CD4-positive, alpha-beta memory T cell (primary cell): ENCODE results near the gene AP4S1. TPM values are rescaled to one million over a fixed set of nuclear protein-coding genes. Genes with fewer than 3 reads are reported as not detected.

Source experiments
- CTCF ChIA-PET: fragments of 350-600 bp; sonication (Branson Sonifier 250); formaldehyde crosslinking; loops from one replicate; lab custom pipeline; 2021; ENCODE audit warnings: inconsistent platforms; ENCODE audit not compliant: partially characterized antibody; lab: Charles Lee
- POLR2A ChIA-PET: fragments of 350-600 bp; sonication (Branson Sonifier 250); formaldehyde crosslinking; loops from one replicate; lab custom pipeline; 2021; ENCODE audit not compliant: partially characterized antibody; lab: Charles Lee
- DNase-seq, 5 donors: peaks; one replicate each; pipeline versions ENCODE4 v3.0.0 to v3.0.0-alpha.2; 2020 to 2022; ENCODE audit warnings: mixed read lengths in 1 of 5
- H3K27ac ChIP-seq: one replicate; pipeline ENCODE4 v1.7.0; 2013; ENCODE audit warnings: low read depth, low read length
- H3K27me3 ChIP-seq: 2 replicates; pipeline ENCODE4 v1.7.0; 2013; ENCODE audit warnings: mild to moderate bottlenecking, low read length, moderate library complexity; ENCODE audit not compliant: insufficient read depth
- H3K36me3 ChIP-seq: 2 replicates; pipeline ENCODE4 v1.7.0; 2013; ENCODE audit warnings: mild to moderate bottlenecking, low read length, moderate library complexity; ENCODE audit not compliant: insufficient read depth
- H3K4me1 ChIP-seq: 2 replicates; pipeline ENCODE4 v1.7.0; 2013; ENCODE audit warnings: mild to moderate bottlenecking, low read length, moderate library complexity; ENCODE audit not compliant: insufficient read depth
- H3K4me3 ChIP-seq, 2 donors: one replicate each; pipeline ENCODE4 v1.7.0; 2013; ENCODE audit warnings: low read length in 2 of 2, mild to moderate bottlenecking in 1 of 2
- H3K9me3 ChIP-seq, 2 donors: one replicate each; pipeline ENCODE4 v1.7.0; 2013; ENCODE audit warnings: low read length in 2 of 2, control low read depth in 1 of 2; ENCODE audit not compliant: control insufficient read depth in 1 of 2
- H3K27ac Mint-ChIP-seq, 7 donors: one replicate each; pipeline ENCODE4 v1.8.0; 2020 to 2021; ENCODE audit warnings: mixed read lengths in 7 of 7, mild to moderate bottlenecking in 6 of 7, inconsistent platforms in 3 of 7, moderate library complexity in 3 of 7
- H3K27me3 Mint-ChIP-seq, 2 donors: one replicate each; pipeline ENCODE4 v1.8.0; 2020 to 2021; ENCODE audit warnings: mixed read lengths in 2 of 2
- H3K36me3 Mint-ChIP-seq, 2 donors: one replicate each; pipeline ENCODE4 v1.8.0; 2020 to 2021; ENCODE audit warnings: mixed read lengths in 2 of 2, inconsistent platforms in 1 of 2, mild to moderate bottlenecking in 1 of 2
- H3K4me1 Mint-ChIP-seq, 4 donors: one replicate each; pipeline ENCODE4 v1.8.0; 2020 to 2021; ENCODE audit warnings: mixed read lengths in 4 of 4, mild to moderate bottlenecking in 1 of 4
- H3K4me3 Mint-ChIP-seq, 8 donors: one replicate each; pipeline ENCODE4 v1.8.0; 2020 to 2021; ENCODE audit warnings: mixed read lengths in 8 of 8, mild to moderate bottlenecking in 7 of 8, moderate library complexity in 6 of 8, inconsistent platforms in 3 of 8
- H3K9me3 Mint-ChIP-seq, 8 donors: one replicate each; pipeline ENCODE4 v1.8.0; 2020 to 2021; ENCODE audit warnings: mixed read lengths in 8 of 8, mild to moderate bottlenecking in 5 of 8, inconsistent platforms in 3 of 8, moderate library complexity in 1 of 8
- intact Hi-C: fragments of 100-400 bp; cut with micrococcal nuclease; formaldehyde crosslinking; loops from one replicate; pipeline ENCODE4 v1.15.1; 2023
- polyA plus RNA-seq, 2 donors: library from polyadenylated mRNA; unstranded; fragments of 300-500 nt; fragmentation: Illumina TruSeq; gene quantifications; one replicate each; pipeline ENCODE4 v1.2.3, GENCODE V29; 2021
- total RNA-seq, 2 experiments: library from RNA; stranded (reverse); gene quantifications; one replicate each; pipeline ENCODE4 v1.2.3, GENCODE V29; 2021

The AP4S1 gene
- total and polyA plus RNA-seq, 4 experiments from 2014 or later = 4.8 to 22.6 (median 11.4) TPM

GRCh38 chr14:31026450-31027235, 1.2 kb downstream of the AP4S1 start:
- H3K27ac ChIP-seq = peak overlapping the region; percentile 95

DNA sequence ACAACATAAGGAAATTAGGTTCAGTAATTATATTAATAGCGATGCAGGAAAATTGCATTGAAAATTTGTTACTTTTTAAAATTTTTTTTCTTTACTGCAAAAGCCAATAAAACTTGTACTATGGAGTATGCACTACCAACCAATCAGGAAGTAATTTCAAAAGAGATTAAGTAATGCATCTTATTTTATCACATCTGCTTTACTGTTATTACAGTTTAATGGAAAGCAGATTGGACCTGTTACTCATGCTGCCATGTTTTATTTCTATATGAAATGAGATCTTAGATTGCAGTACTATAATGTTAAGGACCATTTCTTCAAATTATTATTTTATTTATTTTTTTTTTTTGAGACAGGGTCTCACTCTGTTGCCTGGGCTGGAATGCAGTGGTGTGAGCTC, 2.4 kb downstream of the AP4S1 start:
- Histone ChIP-seq H3K4me1 (peaks cover 37% of the 10 kb centered on the region), H3K36me3 (no peaks in the 10 kb centered on the region), H3K27me3 (no peaks in the 10 kb centered on the region), H3K4me3 (no peak overlapping the region), H3K27ac (no peak overlapping the region), H3K9me3 (no peaks in the 10 kb centered on the region)
- H3K27me3 Mint-ChIP-seq = no peaks in the 10 kb centered on the region
- H3K4me1 Mint-ChIP-seq = peaks cover 41 to 63% (median 47%) of the 10 kb centered on the region in 4 donors
- no peak overlapping the region for H3K27ac Mint-ChIP-seq
- peaks cover 0 to 16% of the 10 kb centered on the region in 2 donors for H3K36me3 Mint-ChIP-seq
- intact Hi-C loops = loop anchor here (5.0 kb wide), 2 partner anchors 54 to 1049 kb away; partner anchors contain the start of gene ARHGAP5
- H3K9me3 Mint-ChIP-seq = no peaks in the 10 kb centered on the region
- POLR2A ChIA-PET = interaction anchor here (4.0 kb wide), 1 partner anchor 180 kb away, joined by 68 read pairs; the partner anchor contains the start of gene HECTD1
- H3K4me3 Mint-ChIP-seq = peak overlapping the region in 1 of 8 donors; percentile 99
- DNase-seq = no peak
- CTCF ChIA-PET = interaction anchor here (1.0 to 1.3 kb wide), 2 partner anchors 16 to 298 kb away, joined by 3 read pairs; no protein-coding TSS in a partner anchor

More at GRCh38 chr14:31026450-31027235, 1.2 kb downstream of the AP4S1 start:
- ChIA-PET POLR2A (interaction anchor here (0.6 to 4.0 kb wide), 16 partner anchors 8 to 1177 kb away, joined by 3 to 68 read pairs (median 4); partner anchors contain the start of genes HEATR5A, HECTD1, NUBPL and RNU6-8), CTCF (interaction anchor here (0.7 to 1.9 kb wide), 7 partner anchors 12 to 428 kb away, joined by 3 to 5 read pairs (median 3); no protein-coding TSS in a partner anchor)
- peak overlapping the region; percentile 66 to 87 for H3K4me3 ChIP-seq
- no peaks in the 10 kb centered on the region for H3K9me3 ChIP-seq
- Mint-ChIP-seq H3K4me1 (peaks cover 39 to 64% (median 48%) of the 10 kb centered on the region in 4 donors), H3K27me3 (no peaks in the 10 kb centered on the region), H3K27ac (peak overlapping the region; percentile 96 to 99 (median 99)), H3K9me3 (no peaks in the 10 kb centered on the region), H3K4me3 (peak overlapping the region; percentile 93 to 100 (median 98)), H3K36me3 (peaks cover 1 to 18% of the 10 kb centered on the region in 2 donors)
- H3K4me1 ChIP-seq = peaks cover 37% of the 10 kb centered on the region
- intact Hi-C loops = loop anchor here (1.0 to 5.0 kb wide), 5 partner anchors 56 to 1051 kb away; partner anchors contain the start of gene ARHGAP5
- peak; percentile 85 to 91 (median 87) for DNase-seq
- H3K36me3 ChIP-seq = no peaks in the 10 kb centered on the region
- H3K27me3 ChIP-seq = no peaks in the 10 kb centered on the region

DNA sequence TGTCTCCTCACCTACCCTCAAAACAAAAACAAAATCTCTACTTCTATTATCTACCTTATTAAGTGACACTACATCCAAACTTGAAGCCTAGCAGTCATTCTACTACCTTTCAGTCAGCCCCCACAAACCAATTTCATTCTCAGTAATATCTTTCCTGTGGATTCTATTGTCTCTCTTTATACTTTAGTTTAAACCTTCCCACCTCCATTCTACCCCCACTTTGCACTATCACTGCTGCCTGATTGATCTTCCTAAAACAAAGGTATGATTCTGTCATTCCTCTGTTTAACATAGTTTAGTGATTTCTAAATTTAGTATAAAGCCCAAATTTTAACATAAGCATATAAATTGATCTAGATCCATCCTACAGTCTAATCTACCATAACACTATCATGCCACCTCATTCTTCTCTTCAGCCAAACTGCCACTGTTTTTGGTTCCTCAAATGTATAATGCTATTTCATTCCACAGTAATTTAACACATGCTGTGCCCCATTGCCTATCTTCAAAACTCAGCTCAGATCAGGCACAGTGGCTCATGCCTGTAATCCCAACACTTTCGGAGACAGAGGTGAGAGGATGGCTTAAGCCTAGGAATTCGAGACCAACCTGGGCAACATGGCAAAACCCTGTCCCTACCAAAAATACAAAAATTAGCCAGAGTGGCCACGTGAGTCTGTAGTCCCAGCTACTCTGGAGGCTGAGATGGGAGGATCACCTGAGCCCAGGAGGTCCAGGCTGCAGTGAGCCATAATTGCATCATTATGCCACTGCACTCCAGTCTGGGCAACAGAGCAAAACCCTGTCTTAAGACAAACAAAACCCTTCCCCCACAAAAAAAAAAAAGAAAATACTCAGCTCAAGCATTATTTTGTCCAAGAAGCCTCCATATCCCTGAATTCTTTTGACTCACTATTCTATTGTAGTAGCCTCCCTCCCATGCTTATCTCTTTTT, 3.8 kb downstream of the AP4S1 start:
- peak overlapping the region in 5 of 7 donors; percentile 22 to 71 (median 54) for H3K27ac Mint-ChIP-seq
- Histone ChIP-seq H3K9me3 (no peaks in the 10 kb centered on the region), H3K27me3 (no peaks in the 10 kb centered on the region), H3K36me3 (no peaks in the 10 kb centered on the region), H3K4me3 (no peak overlapping the region), H3K4me1 (peaks cover 23% of the 10 kb centered on the region), H3K27ac (no peak overlapping the region)
- H3K4me1 Mint-ChIP-seq = peaks cover 34 to 54% (median 42%) of the 10 kb centered on the region in 4 donors
- peak overlapping the region in 3 of 8 donors; percentile 9 to 40 (median 18) for H3K4me3 Mint-ChIP-seq
- ChIA-PET POLR2A (no interaction called here), CTCF (interaction anchor here (1.3 kb wide), 1 partner anchor 14 kb away, joined by 3 read pairs; no protein-coding TSS in a partner anchor)
- intact Hi-C loops = loop anchor here (5.0 kb wide), 2 partner anchors 53 to 1048 kb away; partner anchors contain the start of gene ARHGAP5
- DNase-seq = no peak
- no peaks in the 10 kb centered on the region for H3K27me3 Mint-ChIP-seq
- no peaks in the 10 kb centered on the region for H3K9me3 Mint-ChIP-seq
- H3K36me3 Mint-ChIP-seq = peaks cover 2 to 15% of the 10 kb centered on the region in 2 donors

DNA sequence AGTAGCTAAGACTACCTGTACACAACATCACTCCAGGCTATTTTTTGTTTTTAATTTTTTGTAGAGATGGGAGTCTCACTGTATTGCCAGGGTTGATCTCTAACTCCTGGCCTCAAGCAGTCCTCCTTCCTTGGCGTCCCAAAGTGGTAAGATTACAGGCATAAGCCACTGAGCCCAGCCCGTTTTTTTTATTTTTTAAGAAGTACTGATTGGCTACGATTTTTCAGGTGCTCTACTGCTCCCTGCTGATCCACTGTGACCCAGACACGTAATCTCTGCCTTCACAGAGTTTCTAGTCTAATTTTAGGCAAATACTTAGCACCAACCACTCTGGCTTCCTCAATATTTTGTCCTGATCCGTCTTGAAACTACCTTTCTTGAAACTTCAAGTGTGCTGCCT, 5.0 kb downstream of the AP4S1 start:
- peak overlapping the region in 6 of 7 donors; percentile 2 to 48 (median 16) for H3K27ac Mint-ChIP-seq
- peaks cover 16% of the 10 kb centered on the region for H3K4me1 ChIP-seq
- ChIA-PET POLR2A (no interaction called here), CTCF (no interaction called here)
- no peaks in the 10 kb centered on the region for H3K27me3 ChIP-seq
- H3K9me3 Mint-ChIP-seq = no peaks in the 10 kb centered on the region
- H3K9me3 ChIP-seq = no peaks in the 10 kb centered on the region
- no peak overlapping the region for H3K4me3 Mint-ChIP-seq
- no peak overlapping the region for H3K4me3 ChIP-seq
- no peak overlapping the region for H3K27ac ChIP-seq
- no peak for DNase-seq
- peaks cover 27 to 44% (median 35%) of the 10 kb centered on the region in 4 donors for H3K4me1 Mint-ChIP-seq
- no peaks in the 10 kb centered on the region for H3K36me3 ChIP-seq
- H3K27me3 Mint-ChIP-seq = no peaks in the 10 kb centered on the region
- H3K36me3 Mint-ChIP-seq = peaks cover 2 to 11% of the 10 kb centered on the region in 2 donors
- intact Hi-C loops = no loop called here

DNA sequence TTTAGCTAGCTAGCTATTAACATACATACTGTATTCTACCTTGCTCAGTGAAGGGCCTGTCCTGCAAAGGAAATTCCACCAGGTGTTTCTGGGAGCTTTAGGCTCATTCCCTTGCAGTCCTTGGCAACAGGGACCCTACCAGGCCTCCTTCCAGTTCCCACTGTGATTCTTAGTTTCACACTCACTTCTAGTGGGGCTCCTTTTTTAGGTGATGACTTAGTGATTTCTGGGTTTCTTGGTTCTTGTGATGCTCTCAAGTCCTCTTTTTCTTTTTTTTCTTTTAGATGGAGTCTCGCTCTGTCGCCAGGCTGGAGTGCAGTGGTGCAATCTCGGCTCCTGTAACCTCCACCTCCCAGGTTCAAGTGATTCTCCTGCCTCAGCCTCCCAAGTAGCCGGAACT, 11.1 kb downstream of the AP4S1 start:
- intact Hi-C loops = no loop called here
- CTCF ChIA-PET = no interaction called here
- H3K9me3 ChIP-seq = no peaks in the 10 kb centered on the region

GRCh38 chr14:31037709-31038221, 12.3 kb downstream of the AP4S1 start:
- no peak overlapping the region for H3K27ac ChIP-seq
- POLR2A ChIA-PET = interaction anchor here (2.2 kb wide), 1 partner anchor 12 kb away, joined by 10 read pairs; the partner anchor contains the start of genes AP4S1 and STRN3

More for the DNA sequence above, 11.1 kb downstream of the AP4S1 start:
- Mint-ChIP-seq H3K27ac (peak overlapping the region in 1 of 7 donors; percentile 41), H3K27me3 (no peaks in the 10 kb centered on the region), H3K36me3 (peaks cover 15 to 18% of the 10 kb centered on the region in 2 donors), H3K9me3 (no peaks in the 10 kb centered on the region), H3K4me1 (peaks cover 7 to 21% (median 10%) of the 10 kb centered on the region in 4 donors), H3K4me3 (no peak overlapping the region)
- no peak overlapping the region for H3K27ac ChIP-seq
- H3K4me3 ChIP-seq = no peak overlapping the region
- no peaks in the 10 kb centered on the region for H3K27me3 ChIP-seq
- H3K36me3 ChIP-seq = no peaks in the 10 kb centered on the region
- no peak for DNase-seq
- POLR2A ChIA-PET = no interaction called here
- peaks cover 2% of the 10 kb centered on the region for H3K4me1 ChIP-seq

More at GRCh38 chr14:31037709-31038221, 12.3 kb downstream of the AP4S1 start:
- intact Hi-C loops = no loop called here
- no peaks in the 10 kb centered on the region for H3K27me3 ChIP-seq
- H3K9me3 Mint-ChIP-seq = no peaks in the 10 kb centered on the region
- DNase-seq = no peak
- no peak overlapping the region for H3K4me3 Mint-ChIP-seq
- no peaks in the 10 kb centered on the region for H3K27me3 Mint-ChIP-seq
- H3K36me3 Mint-ChIP-seq = peaks cover 14 to 18% of the 10 kb centered on the region in 2 donors
- no peaks in the 10 kb centered on the region for H3K4me1 ChIP-seq
- H3K9me3 ChIP-seq = no peaks in the 10 kb centered on the region
- no peaks in the 10 kb centered on the region for H3K36me3 ChIP-seq
- no peak overlapping the region for H3K4me3 ChIP-seq
- no peak overlapping the region for H3K27ac Mint-ChIP-seq
- CTCF ChIA-PET = interaction anchor here (0.5 to 1.1 kb wide), 2 partner anchors 59 to 783 kb away, joined by 3 read pairs; no protein-coding TSS in a partner anchor
- H3K4me1 Mint-ChIP-seq = peaks cover 4 to 15% (median 6%) of the 10 kb centered on the region in 4 donors
